A673 (cell line): ENCODE results near the gene NCKAP5.

Source experiments
- EZH2 ChIP-seq: fragments of 200-600 bp; sonication (generic); IDR thresholded peaks from 2 replicates; pipeline ENCODE4 v1.6.1; 2017; ENCODE audit warnings: borderline replicate concordance, low read depth, mild to moderate bottlenecking, mixed read lengths, antibody characterized with exemption, low read length; ENCODE audit not compliant: poor library complexity, severe bottlenecking
- TF ChIP-seq, protein P1 (sequence below): fragments of 300-800, 200-600 bp; sonication (generic); conservative IDR thresholded peaks from 2 replicates; pipeline ENCODE4 v1.5.1; 2017; ENCODE audit warnings: low read depth, mild to moderate bottlenecking, antibody characterized with exemption, low read length, moderate library complexity, mixed read lengths

DNA sequence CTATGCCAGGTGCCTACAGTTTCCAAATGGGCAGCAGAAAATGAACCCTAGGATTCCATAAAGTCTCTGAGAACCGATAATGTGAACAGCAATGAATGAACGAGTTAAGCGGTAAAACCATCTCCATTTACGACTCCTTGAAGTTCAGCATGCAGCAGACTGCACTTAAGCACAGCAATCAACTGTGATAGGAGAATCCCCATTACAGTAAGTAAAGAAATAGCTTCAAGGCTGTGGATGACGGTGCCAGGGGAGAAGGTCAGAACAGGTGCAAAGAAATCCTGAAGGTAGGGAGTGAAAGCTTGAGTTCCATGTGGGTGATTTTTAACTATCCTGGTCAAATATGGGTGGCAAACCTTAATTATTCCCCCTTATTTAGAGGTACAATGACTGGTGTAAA lies 444.4 kb downstream of the NCKAP5 start:
- TF ChIP-seq, protein P1, sequence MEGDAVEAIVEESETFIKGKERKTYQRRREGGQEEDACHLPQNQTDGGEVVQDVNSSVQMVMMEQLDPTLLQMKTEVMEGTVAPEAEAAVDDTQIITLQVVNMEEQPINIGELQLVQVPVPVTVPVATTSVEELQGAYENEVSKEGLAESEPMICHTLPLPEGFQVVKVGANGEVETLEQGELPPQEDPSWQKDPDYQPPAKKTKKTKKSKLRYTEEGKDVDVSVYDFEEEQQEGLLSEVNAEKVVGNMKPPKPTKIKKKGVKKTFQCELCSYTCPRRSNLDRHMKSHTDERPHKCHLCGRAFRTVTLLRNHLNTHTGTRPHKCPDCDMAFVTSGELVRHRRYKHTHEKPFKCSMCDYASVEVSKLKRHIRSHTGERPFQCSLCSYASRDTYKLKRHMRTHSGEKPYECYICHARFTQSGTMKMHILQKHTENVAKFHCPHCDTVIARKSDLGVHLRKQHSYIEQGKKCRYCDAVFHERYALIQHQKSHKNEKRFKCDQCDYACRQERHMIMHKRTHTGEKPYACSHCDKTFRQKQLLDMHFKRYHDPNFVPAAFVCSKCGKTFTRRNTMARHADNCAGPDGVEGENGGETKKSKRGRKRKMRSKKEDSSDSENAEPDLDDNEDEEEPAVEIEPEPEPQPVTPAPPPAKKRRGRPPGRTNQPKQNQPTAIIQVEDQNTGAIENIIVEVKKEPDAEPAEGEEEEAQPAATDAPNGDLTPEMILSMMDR: no peak
- TF ChIP-seq EZH2: no peak
